ENCODE data around the gene SMC3. TPM values are rescaled to one million over a fixed set of nuclear protein-coding genes. Genes with fewer than 3 reads are reported as not detected.

SMC3 gene
- total and polyA plus RNA-seq, 2 of the 13 experiments (the other 11 are each of a cell fraction or from before 2014, with no cell fraction given): 11.7 to 48.0 TPM

GRCh38 chr10:110648692-110649346 is 81.3 kb downstream of the SMC3 start:
- intact Hi-C loops (cut with micrococcal nuclease; ENCODE audit: unreplicated experiment): no loop called here
- TF ChIP-seq XRCC5 (optimal IDR thresholded peaks at IDR 0.05; ENCODE audit: low read length): no peak
- no peak for TF ChIP-seq RNF219 (CRISPR knock-in tag; IDR thresholded peaks at IDR 0.05)
- TF ChIP-seq ZNF235 (CRISPR knock-in tag; IDR thresholded peaks at IDR 0.05; ENCODE audit: borderline replicate concordance): no peak
- TF ChIP-seq GMEB2 (CRISPR knock-in tag; IDR thresholded peaks at IDR 0.05; ENCODE audit: low read depth): no peak
- no peak for TF ChIP-seq ZNF44 (CRISPR knock-in tag; IDR thresholded peaks at IDR 0.05)
- no peak for TF ChIP-seq HDAC1 (CRISPR knock-in tag; IDR thresholded peaks at IDR 0.05)
- no peak for TF ChIP-seq RBM22 (optimal IDR thresholded peaks at IDR 0.05; ENCODE audit: low read length)
- no peak for TF ChIP-seq CHD2 (IDR thresholded peaks at IDR 0.05; ENCODE audit: low read depth, low read length)
- TF ChIP-seq ZKSCAN5 (CRISPR knock-in tag; IDR thresholded peaks at IDR 0.05): no peak
- TF ChIP-seq ZNF530 (CRISPR knock-in tag; IDR thresholded peaks at IDR 0.05; ENCODE audit: low read depth): no peak
- no peak for TF ChIP-seq ISX (CRISPR knock-in tag; conservative IDR thresholded peaks at IDR 0.05)
- no peak for TF ChIP-seq GATAD2A (CRISPR knock-in tag; IDR thresholded peaks at IDR 0.05)
- no peak for TF ChIP-seq ZNF850 (CRISPR knock-in tag; conservative IDR thresholded peaks at IDR 0.05)
- no peak for TF ChIP-seq ZNF260 (CRISPR knock-in tag; IDR thresholded peaks at IDR 0.05; ENCODE audit: borderline replicate concordance, low read depth)
- FAIRE-seq: no peak
- Histone ChIP-seq H3K4me2 (ENCODE audit: low read depth, low read length) (no peak overlapping the region), H3K4me3 (replicated peaks in 1 of 3; ENCODE audit: insufficient read depth in 1 of 3, low read depth in 2 of 3, low read length in 3 of 3) (no peak overlapping the region), H3K9ac (ENCODE audit: insufficient read depth, low read depth, low read length) (no peak overlapping the region), H3K9me3 (ENCODE audit: low read length) (no peaks in the 10 kb centered on the region), H3K4me1 (ENCODE audit: insufficient read depth, low read length) (peaks cover 1% of the 10 kb centered on the region; the same call in 1 of the 2 replicates), H3K79me2 (ENCODE audit: insufficient read depth, low read length) (no peaks in the 10 kb centered on the region), H4K20me1 (ENCODE audit: insufficient read depth, low read length) (no peaks in the 10 kb centered on the region), H2AFZ (ENCODE audit: low read length) (no peak overlapping the region), H3K36me3 (replicated peaks in 1 of 2; ENCODE audit: control insufficient read depth in 1 of 2, insufficient read depth in 2 of 2, low read length in 2 of 2) (no peaks in the 10 kb centered on the region), H3K27me3 (ENCODE audit: control insufficient read depth in 1 of 2, insufficient read depth in 2 of 2, low read length in 2 of 2) (peaks cover 3 to 18% of the 10 kb centered on the region in 2 experiments), H3K27ac (ENCODE audit: extremely low read length, insufficient read depth, low read length) (no peak overlapping the region)
- ChIA-PET CTCF (ENCODE audit: low intra/inter-chr PET ratio, low total read pairs) (no interaction called here), POLR2A (no interaction called here)
- in situ Hi-C loops (cut with HindIII; ENCODE audit: extremely low pct_ligation_motif_present, low pct_unique_long_range_greater_than_20kb): no loop called here
- 75% methylated on average over 3 of the region's 3 CpGs for WGBS (ENCODE audit: low lambda C conversion rate)
- no peak for DNase-seq (ENCODE audit: low spot score)
- no peak for ATAC-seq
- no TSS peak for BruUV-seq (replicated peaks)
